ENCODE data around the gene OSBP2. TPM values are rescaled to one million over a fixed set of nuclear protein-coding genes. Genes with fewer than 3 reads are reported as not detected.

OSBP2 gene
- total and polyA plus RNA-seq, 10 of the 15 experiments (the other 5 are each of a cell fraction or from before 2014, with no cell fraction given): 0.11 to 7.7 (median 3.6) TPM

GRCh38 chr22:30778261-30778660 is 83.6 kb downstream of the OSBP2 start:
- no peak overlapping the region for H3K4me3 ChIP-seq
- ChIA-PET RAD21 (ENCODE audit: unreplicated experiment) (no interaction called here), CTCF (interaction anchor here (1.0 to 1.2 kb wide), 2 partner anchors 16 to 141 kb away, joined by 3 to 4 read pairs; no protein-coding TSS in a partner anchor), POLR2A (no interaction called here), SMC1A (ENCODE audit: uncharacterized antibody, unreplicated experiment) (interaction anchor here (1.1 kb wide), 1 partner anchor 12 kb away, joined by 3 read pairs; no protein-coding TSS in a partner anchor)
- H3K79me2 ChIP-seq (ENCODE audit: control insufficient read depth, insufficient read depth, low read length): no peaks in the 10 kb centered on the region
- H3K4me1 ChIP-seq (ENCODE audit: control insufficient read depth, insufficient read depth, low read length): no peaks in the 10 kb centered on the region
- no peak overlapping the region for H2AFZ ChIP-seq (ENCODE audit: control insufficient read depth, low read depth, low read length)
- ATAC-seq (no peak), FAIRE-seq (no peak), DNase-seq (ENCODE audit: low read depth, low spot score) (no peak)
- no peak for TF ChIP-seq SP1 (IDR thresholded peaks at IDR 0.05; ENCODE audit: low read depth, low read length)
- no peak for TF ChIP-seq STAT3 (IDR thresholded peaks at IDR 0.05; ENCODE audit: low read depth, low read length)
- TF ChIP-seq YY1 (IDR thresholded peaks at IDR 0.05; ENCODE audit: low read depth, low read length): no peak
- no peak for TF ChIP-seq EGR1 (IDR thresholded peaks at IDR 0.05; ENCODE audit: borderline replicate concordance in 1 of 2, low read depth in 2 of 2, low read length in 2 of 2)
- TF ChIP-seq SKIL (IDR thresholded peaks at IDR 0.05; ENCODE audit: low read depth, poor library complexity, severe bottlenecking): no peak
- TF ChIP-seq NR2F1 (conservative IDR thresholded peaks at IDR 0.05): no peak
- no peak for TF ChIP-seq NFXL1 (IDR thresholded peaks at IDR 0.05; ENCODE audit: borderline replicate concordance)
- no peak for TF ChIP-seq MLLT1 (IDR thresholded peaks at IDR 0.05)
- no peak for TF ChIP-seq MTA3 (IDR thresholded peaks at IDR 0.05; ENCODE audit: borderline replicate concordance, low read length)
- no peak for TF ChIP-seq ZBTB40 (IDR thresholded peaks at IDR 0.05; ENCODE audit: borderline replicate concordance)
- BruUV-seq (replicated peaks): no TSS peak
- no peak overlapping the region for H3K9ac ChIP-seq (ENCODE audit: control insufficient read depth, insufficient read depth, low read length)
- intact Hi-C loops (cut with micrococcal nuclease; ENCODE audit: unreplicated experiment): no loop called here
- no peaks in the 10 kb centered on the region; the same call in 1 of the 2 replicates for H4K20me1 ChIP-seq (ENCODE audit: control insufficient read depth, insufficient read depth)
- H3K9me3 ChIP-seq (replicated peaks; ENCODE audit: control insufficient read depth, insufficient read depth, low read length): no peaks in the 10 kb centered on the region; the same call in 2 of the 3 replicates
- H3K27me3 ChIP-seq (replicated peaks in 1 of 2; ENCODE audit: control insufficient read depth in 2 of 2, insufficient read depth in 2 of 2, low read length in 1 of 2): no peaks in the 10 kb centered on the region
- WGBS (ENCODE audit: insufficient coverage, insufficient replicate concordance, low lambda C conversion rate, missing lambda C conversion rate): 67% methylated on average over 5 of the region's 5 CpGs
- no peak overlapping the region for H3K4me2 ChIP-seq (ENCODE audit: control insufficient read depth, insufficient read depth)
- in situ Hi-C loops (cut with MboI): no loop called here
- H3K27ac ChIP-seq (ENCODE audit: control insufficient read depth, insufficient read depth): no peak overlapping the region
- H3K36me3 ChIP-seq (ENCODE audit: control insufficient read depth in 2 of 2, insufficient read depth in 2 of 2, low read length in 1 of 2): no peaks in the 10 kb centered on the region
